HG02970 (cell line): Measurements from ENCODE around the gene SP110.
"Not testable (repeated sequence)": the region's sequence is repeated elsewhere in the genome, so short reads cannot be mapped to it uniquely, and the experiment has no call there.

ENCODE experiments used
- ATAC-seq: cut with Tn5 transposase; IDR thresholded peaks from one replicate; pipeline ENCODE4 v1.9.1; 2021; ENCODE audit warnings: mild to moderate bottlenecking, moderate library complexity, moderate number of reproducible peaks; ENCODE audit not compliant: unreplicated experiment, low FRiP score

Gene SP110

DNA sequence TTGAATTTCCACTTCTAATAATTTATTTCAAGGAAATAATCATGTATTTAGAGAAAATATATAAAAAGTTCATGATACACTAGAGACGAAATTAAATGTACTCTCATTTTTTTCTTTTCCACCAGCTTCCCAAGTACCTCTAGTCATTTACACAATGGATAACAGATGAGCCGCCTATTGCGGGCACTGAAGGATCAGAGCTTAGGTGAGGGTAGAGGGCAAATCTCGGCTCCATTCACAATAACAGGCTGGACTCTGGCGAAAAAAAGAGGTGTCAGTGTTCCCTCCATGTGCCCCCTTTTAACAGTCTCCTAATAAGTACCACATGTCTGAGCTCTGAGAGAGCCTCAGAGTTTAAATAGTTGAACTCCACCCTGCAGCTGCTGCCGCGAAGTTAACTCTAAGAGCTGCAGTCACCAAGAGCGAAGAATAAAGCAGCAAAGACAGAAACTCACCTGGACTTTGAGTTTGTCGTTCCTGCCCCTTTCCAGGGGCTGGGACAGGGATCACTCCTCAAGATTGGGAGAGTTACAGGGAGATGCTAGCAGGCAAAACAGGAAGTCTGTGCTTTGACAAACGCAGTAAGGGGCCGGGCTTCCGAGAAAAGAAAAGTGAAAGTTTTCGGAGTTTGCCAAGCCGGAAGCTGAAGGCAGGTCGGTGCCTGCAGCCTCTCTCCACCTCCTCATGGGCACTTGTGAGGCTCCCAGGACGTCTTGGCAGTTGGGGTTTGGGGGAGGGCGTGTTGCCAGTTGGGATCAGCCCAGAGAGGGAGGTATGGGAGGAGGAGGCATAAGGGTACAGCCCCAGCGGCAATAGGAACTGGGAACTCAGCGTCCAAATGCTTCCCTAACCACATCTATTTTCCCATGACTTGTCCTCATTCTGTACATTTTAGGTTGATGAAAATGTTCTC lies at the start of gene SP110:
Gene SP110 (minus strand): TSS at position 566 of the 913 bp plus-strand sequence. CDS start 3,057 bp downstream, outside the sequence.
- peak; percentile 58 for ATAC-seq

GRCh38 chr2:230268606-230269243 lies 48.9 kb upstream of the SP110 start:
- ATAC-seq, result no peak

DNA sequence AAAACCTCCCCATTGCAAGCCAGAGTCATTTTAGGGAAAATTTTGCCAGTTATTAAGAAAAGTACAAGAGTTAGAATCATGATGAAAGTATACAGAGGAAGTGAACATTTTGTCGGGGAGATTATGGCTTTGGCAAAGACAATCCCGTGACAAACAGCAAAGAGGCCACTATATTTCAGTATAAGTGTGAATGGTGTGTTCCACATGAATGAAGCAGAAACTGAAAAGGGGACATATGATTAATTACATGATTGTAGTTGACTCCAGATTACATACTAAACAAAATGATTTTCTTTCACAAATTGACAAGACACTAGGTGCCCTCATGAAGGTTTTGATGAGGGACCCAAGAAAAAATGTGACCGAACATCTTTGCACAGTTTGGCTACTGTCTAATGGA lies 47.8 kb upstream of the SP110 start:
- no peak for ATAC-seq

- ATAC-seq, result no peak
Observed at GRCh38 chr2:230267059-230267458, 47.3 kb upstream of the SP110 start.

DNA sequence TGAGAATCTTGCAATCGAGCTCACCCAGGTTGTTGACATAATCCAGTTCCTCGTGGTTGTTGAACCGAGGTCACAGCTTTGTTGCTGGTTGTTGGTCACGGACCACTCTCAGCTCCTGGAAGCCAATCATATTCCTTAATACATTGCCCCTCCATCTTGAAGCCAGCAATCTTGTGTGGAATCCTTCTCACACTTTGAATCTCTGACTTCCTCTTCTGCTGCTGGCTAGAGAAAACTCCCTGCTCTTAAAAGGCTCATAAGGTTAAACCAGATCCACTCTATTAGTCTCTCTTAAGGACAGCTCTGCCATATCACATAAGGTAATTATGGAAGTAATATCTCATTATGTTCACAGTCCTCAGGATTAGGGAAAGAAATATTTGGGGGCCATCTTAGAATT lies 46.9 kb upstream of the SP110 start:
- no peak for ATAC-seq

DNA sequence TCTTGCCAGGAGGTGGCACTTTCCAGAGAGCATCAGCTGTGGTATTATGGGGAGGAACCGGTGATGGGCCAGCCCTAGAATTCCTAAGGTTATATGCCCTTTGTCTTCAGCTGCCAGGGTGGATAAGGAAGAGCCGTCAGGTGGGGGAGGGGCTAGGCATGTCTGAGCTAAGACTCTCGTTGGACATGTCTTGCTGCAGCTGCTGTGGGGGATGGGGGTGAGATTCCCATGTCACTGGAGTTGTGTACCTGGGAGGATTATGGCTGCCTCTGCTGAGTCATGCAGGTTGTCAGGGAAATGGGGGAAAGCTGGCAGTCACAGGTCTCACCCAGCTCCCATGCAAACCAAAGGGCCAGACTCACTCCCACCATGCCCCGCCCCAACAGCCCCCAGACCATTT lies 45.2 kb upstream of the SP110 start:
- ATAC-seq, result not testable (repeated sequence)

DNA sequence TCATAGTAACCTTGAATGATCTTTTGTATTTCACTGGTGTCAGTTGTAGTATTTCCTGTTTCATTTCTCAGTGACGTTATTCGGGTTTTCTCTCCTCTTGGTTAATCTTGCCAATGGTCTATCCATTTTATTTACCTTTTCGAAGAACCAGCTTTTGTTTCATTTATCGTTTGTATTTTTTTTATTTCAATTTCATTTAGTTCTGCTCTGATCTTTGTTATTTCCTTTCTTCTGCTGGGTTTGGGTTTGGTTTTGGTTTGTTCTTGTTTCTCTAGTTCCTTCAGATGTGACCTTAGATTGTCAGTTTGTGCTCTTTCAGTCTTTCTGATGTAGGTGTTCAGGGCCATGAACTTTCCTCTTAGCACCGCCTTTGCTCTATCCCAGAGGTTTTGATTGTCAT lies 42.5 kb upstream of the SP110 start:
- ATAC-seq, result no peak

DNA sequence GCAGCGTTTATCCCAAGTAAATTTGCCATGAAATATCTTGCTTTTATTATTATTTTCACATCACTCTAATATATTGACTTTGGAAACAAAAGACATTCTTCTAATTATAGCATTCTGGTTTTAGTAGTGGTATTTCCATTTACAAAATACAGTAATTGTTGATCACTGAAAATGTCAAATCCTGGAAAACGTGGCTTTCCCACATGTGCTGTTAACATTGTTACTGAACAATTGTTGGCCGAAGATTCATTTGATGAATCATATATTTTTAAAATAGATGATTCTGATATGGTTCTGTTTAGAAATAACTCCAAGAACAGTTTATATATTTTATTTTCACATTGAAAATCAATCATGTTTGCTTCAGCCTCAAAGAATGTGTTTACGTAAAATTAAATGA lies 38.7 kb upstream of the SP110 start:
- no peak for ATAC-seq

DNA sequence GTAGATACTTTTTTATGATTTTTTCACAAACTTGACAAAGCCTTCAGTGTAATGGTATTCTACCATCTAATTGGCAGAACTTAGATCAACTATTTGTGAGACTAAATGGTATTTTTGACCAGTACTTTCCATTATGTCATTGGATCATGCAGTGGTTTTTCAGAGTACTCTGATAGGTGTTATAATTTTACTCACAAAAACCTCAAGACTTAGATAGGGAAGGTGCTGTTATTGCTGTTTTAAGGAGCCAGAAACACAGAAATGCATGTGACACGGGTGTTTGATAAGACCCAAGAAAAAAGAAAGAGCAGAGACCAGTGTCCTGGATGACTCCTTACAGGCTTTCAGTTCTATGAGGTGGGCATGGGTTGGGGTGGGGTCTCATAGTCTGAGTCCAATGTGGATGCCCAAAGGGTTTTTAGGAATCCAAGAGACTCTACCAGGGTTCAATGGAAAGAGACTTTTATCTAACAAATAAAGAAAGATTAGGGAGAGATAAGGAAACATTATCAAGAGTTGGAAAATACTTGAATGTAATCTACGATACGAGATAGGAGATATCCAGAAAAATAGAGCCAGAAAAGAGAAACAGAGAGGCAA lies 37.0 kb upstream of the SP110 start:
- ATAC-seq, result no peak

GRCh38 chr2:230254152-230254881 lies 34.5 kb upstream of the SP110 start:
- no peak for ATAC-seq

DNA sequence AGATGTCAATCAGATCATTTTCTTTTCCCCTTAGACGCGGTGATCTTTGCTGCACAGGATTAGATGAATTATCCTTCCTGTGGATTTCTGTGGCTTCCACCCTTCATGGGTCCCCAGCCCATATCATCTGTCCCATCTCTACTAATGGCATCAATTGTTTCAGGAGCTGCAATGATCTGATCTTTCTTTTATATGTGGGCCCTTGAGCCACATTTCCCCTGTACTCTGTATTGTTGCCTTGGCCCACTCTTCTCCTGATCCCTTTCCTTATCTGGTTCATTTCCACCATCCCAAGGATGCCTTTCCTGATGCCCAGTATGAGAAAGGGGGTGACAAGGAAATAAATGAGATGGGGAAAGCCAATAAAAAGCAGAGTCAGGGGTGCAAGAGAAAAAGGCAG lies 30.4 kb upstream of the SP110 start:
- no peak for ATAC-seq

DNA sequence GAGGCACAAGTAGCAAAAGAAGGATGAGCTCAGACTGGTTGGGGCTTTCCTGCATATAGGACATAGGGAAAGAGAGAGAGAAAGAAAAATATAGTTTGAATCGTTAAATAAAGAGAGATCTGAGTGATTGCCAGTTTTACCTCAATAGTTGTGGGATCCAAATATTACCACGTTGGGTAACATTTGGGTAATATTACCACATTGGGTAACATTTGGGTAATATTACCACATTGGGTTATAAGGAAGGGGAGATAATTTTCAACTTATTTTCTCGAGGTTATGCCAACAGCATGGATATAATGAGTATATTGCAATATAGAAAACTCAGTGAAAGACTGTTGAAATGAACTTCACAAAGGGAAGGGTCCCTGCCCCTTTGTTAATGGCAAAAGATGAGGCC lies 26.4 kb upstream of the SP110 start:
- ATAC-seq, result no peak

GRCh38 chr2:230244211-230244610 lies 24.4 kb upstream of the SP110 start:
- ATAC-seq, result no peak

GRCh38 chr2:230234845-230235244 lies 15.1 kb upstream of the SP110 start:
- no peak for ATAC-seq

- no peak for ATAC-seq
Observed at GRCh38 chr2:230234122-230234722, 14.4 kb upstream of the SP110 start.

DNA sequence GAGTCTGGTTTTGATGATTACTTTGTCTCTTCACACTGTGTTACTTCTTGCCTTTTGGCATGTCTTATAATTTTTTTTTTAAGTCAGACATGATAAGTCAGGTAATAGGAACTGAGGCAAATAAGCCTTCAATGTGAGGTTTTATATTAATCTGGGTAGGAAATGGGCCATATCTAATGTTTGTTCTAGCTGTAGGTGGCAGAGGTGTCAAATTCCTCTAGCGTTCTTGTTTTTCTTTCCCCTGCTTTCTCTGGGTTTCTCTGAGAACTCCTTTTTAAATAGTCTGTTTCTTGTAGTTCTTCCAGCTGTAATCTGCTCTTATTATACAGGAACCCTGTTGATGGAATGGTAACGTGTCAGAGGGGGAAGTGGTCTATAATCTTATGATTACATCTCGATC lies 11.5 kb upstream of the SP110 start:
- ATAC-seq, result no peak

GRCh38 chr2:230230496-230231200 lies 10.9 kb upstream of the SP110 start:
- no peak for ATAC-seq

GRCh38 chr2:230230087-230230486 lies 10.3 kb upstream of the SP110 start:
- no peak for ATAC-seq

DNA sequence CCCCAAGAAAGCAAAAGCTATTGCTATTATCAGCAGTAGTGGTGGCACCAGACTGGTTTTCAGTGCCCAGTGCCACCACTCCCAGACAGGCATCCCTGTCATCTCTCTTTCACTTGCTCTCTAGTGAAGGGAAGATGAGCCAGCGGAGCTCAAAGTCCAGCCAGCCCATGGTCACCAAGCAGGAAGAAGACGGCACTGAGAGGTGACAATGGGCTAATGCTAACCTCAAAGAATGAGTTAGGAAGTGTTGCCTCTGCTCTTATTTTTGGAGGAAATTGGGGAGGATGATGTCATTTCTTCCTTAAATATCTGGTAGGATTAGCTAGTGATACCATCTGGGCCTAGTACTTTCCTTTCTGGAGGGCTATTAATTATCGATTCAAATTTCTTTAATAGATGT lies 7.4 kb upstream of the SP110 start:
- ATAC-seq, result no peak

- peak; percentile 61 for ATAC-seq
Observed at GRCh38 chr2:230226051-230226551, 6.3 kb upstream of the SP110 start.
